Activated T-helper 1 cell treated with anti-CD3 and anti-CD28 coated beads, Interleukin-12 subunit alpha, Interleukin-12 subunit beta, Interleukin-2, Interleukin-4 antibody, amounts not matched to agents 30 ng/mL and 10 ng/mL and 1 ng/mL, durations not matched to agents 14 hours and 24 hours and 36 hours (primary cell): Measurements from ENCODE around the gene RFT1. TPM values are rescaled to one million over a fixed set of nuclear protein-coding genes. Genes with fewer than 3 reads are reported as not detected.
"Not testable (repeated sequence)": the region's sequence is repeated elsewhere in the genome, so short reads cannot be mapped to it uniquely, and the experiment has no call there.

Source experiments
- DNase-seq: peaks from one replicate; pipeline ENCODE4 v3.0.0; 2021; ENCODE audit warnings: low spot score
- H3K27ac Mint-ChIP-seq: one replicate; pipeline ENCODE4 v1.8.0; 2021; ENCODE audit warnings: mild to moderate bottlenecking, mixed read lengths
- H3K27me3 Mint-ChIP-seq: one replicate; pipeline ENCODE4 v1.8.0; 2022; ENCODE audit warnings: mild to moderate bottlenecking, moderate library complexity, mixed read lengths; ENCODE audit not compliant: insufficient read depth
- H3K36me3 Mint-ChIP-seq: one replicate; pipeline ENCODE4 v1.8.0; 2021; ENCODE audit warnings: low read depth, mixed read lengths
- H3K4me1 Mint-ChIP-seq: one replicate; pipeline ENCODE4 v1.8.0; 2021; ENCODE audit warnings: low read depth, mixed read lengths
- H3K4me3 Mint-ChIP-seq: one replicate; pipeline ENCODE4 v1.8.0; 2021; ENCODE audit warnings: mild to moderate bottlenecking, moderate library complexity, mixed read lengths
- H3K9me3 Mint-ChIP-seq: one replicate; pipeline ENCODE4 v1.8.0; 2021; ENCODE audit warnings: mixed read lengths
- intact Hi-C: fragments of 100-400 bp; cut with micrococcal nuclease; formaldehyde crosslinking; loops from one replicate; pipeline ENCODE4 v1.15.1; 2024
- total RNA-seq: library from RNA; stranded (reverse); gene quantifications from 2 replicates; pipeline ENCODE4 v1.2.3, GENCODE V29; 2022

RFT1 gene
- total RNA-seq, 1 donor from 2014 or later, result 44.9 TPM

GRCh38 chr3:53068176-53068575, 62.1 kb downstream of the RFT1 start:
- peaks cover 13% of the 10 kb centered on the region for H3K27me3 Mint-ChIP-seq
- intact Hi-C loops, result no loop called here
- peaks cover 15% of the 10 kb centered on the region for H3K4me1 Mint-ChIP-seq
- no peaks in the 10 kb centered on the region for H3K36me3 Mint-ChIP-seq
- no peaks in the 10 kb centered on the region for H3K9me3 Mint-ChIP-seq
- H3K4me3 Mint-ChIP-seq, result no peak overlapping the region
- DNase-seq, result no peak
- H3K27ac Mint-ChIP-seq, result no peak overlapping the region

GRCh38 chr3:53067567-53067966, 62.7 kb downstream of the RFT1 start:
- Mint-ChIP-seq H3K36me3 (no peaks in the 10 kb centered on the region), H3K27ac (no peak overlapping the region), H3K4me3 (no peak overlapping the region), H3K9me3 (no peaks in the 10 kb centered on the region), H3K27me3 (peaks cover 18% of the 10 kb centered on the region), H3K4me1 (peaks cover 13% of the 10 kb centered on the region)
- intact Hi-C loops, result no loop called here
- DNase-seq, result no peak

- peak overlapping the region; percentile 12 for H3K27ac Mint-ChIP-seq
- H3K4me3 Mint-ChIP-seq, result no peak overlapping the region
- peaks cover 26% of the 10 kb centered on the region for H3K27me3 Mint-ChIP-seq
- H3K36me3 Mint-ChIP-seq, result no peaks in the 10 kb centered on the region
- H3K9me3 Mint-ChIP-seq, result no peaks in the 10 kb centered on the region
- no peak for DNase-seq
- intact Hi-C loops, result no loop called here
- H3K4me1 Mint-ChIP-seq, result peaks cover 5% of the 10 kb centered on the region
These were observed 64.3 kb downstream of the RFT1 start for GRCh38 chr3:53065841-53066480.

- Mint-ChIP-seq H3K4me3 (no peak overlapping the region), H3K9me3 (no peaks in the 10 kb centered on the region), H3K27me3 (peaks cover 33% of the 10 kb centered on the region), H3K36me3 (no peaks in the 10 kb centered on the region), H3K27ac (no peak overlapping the region), H3K4me1 (peaks cover 5% of the 10 kb centered on the region)
- no peak for DNase-seq
- intact Hi-C loops, result no loop called here
These were observed 67.3 kb downstream of the RFT1 start for GRCh38 chr3:53062905-53063304.

GRCh38 chr3:53056442-53056841, 73.8 kb downstream of the RFT1 start:
- no peak overlapping the region for H3K4me3 Mint-ChIP-seq
- no peaks in the 10 kb centered on the region for H3K36me3 Mint-ChIP-seq
- no peak for DNase-seq
- H3K4me1 Mint-ChIP-seq, result no peaks in the 10 kb centered on the region
- peaks cover 15% of the 10 kb centered on the region for H3K27me3 Mint-ChIP-seq
- intact Hi-C loops, result no loop called here
- no peak overlapping the region for H3K27ac Mint-ChIP-seq
- H3K9me3 Mint-ChIP-seq, result no peaks in the 10 kb centered on the region

- H3K27ac Mint-ChIP-seq, intact Hi-C loops, H3K4me1 Mint-ChIP-seq, DNase-seq, H3K36me3 Mint-ChIP-seq, H3K9me3 Mint-ChIP-seq, H3K4me3 Mint-ChIP-seq: not testable (repeated sequence)
- peaks cover 13% of the 10 kb centered on the region for H3K27me3 Mint-ChIP-seq
These were observed 76.0 kb downstream of the RFT1 start for GRCh38 chr3:53054233-53054632.

- Mint-ChIP-seq H3K4me1 (peaks cover 6% of the 10 kb centered on the region), H3K27me3 (peaks cover 20% of the 10 kb centered on the region), H3K27ac (no peak overlapping the region), H3K9me3 (no peaks in the 10 kb centered on the region), H3K4me3 (no peak overlapping the region), H3K36me3 (no peaks in the 10 kb centered on the region)
- intact Hi-C loops, result no loop called here
- DNase-seq, result no peak
These were observed 78.3 kb downstream of the RFT1 start for GRCh38 chr3:53051929-53052328.

GRCh38 chr3:53049987-53050386, 80.2 kb downstream of the RFT1 start:
- H3K9me3 Mint-ChIP-seq, result no peaks in the 10 kb centered on the region
- intact Hi-C loops, result loop anchor here (10.0 kb wide), 1 partner anchor 205 kb away; the partner anchor contains the start of gene TKT
- H3K27ac Mint-ChIP-seq, result no peak overlapping the region
- peaks cover 8% of the 10 kb centered on the region for H3K4me1 Mint-ChIP-seq
- no peak overlapping the region for H3K4me3 Mint-ChIP-seq
- peaks cover 20% of the 10 kb centered on the region for H3K27me3 Mint-ChIP-seq
- no peak for DNase-seq
- no peaks in the 10 kb centered on the region for H3K36me3 Mint-ChIP-seq

GRCh38 chr3:53046171-53047170, 83.8 kb downstream of the RFT1 start:
- peak; percentile 51 for DNase-seq
- Mint-ChIP-seq H3K27ac (peak overlapping the region; percentile 91), H3K27me3 (peaks cover 22% of the 10 kb centered on the region), H3K4me3 (peak overlapping the region; percentile 88), H3K36me3 (peaks cover 8% of the 10 kb centered on the region), H3K4me1 (peaks cover 38% of the 10 kb centered on the region), H3K9me3 (no peaks in the 10 kb centered on the region)
- intact Hi-C loops, result loop anchor here (1.0 to 10.0 kb wide), 5 partner anchors 27 to 510 kb away; partner anchors contain the start of genes STIMATE, TKT and UQCC5

GRCh38 chr3:53045518-53046170, 84.6 kb downstream of the RFT1 start, which contains the start of gene SFMBT1:
Gene SFMBT1 (minus strand): TSS chr3:53046073. CDS start chr3:52969128, 76,945 bp downstream.
- Mint-ChIP-seq H3K36me3 (peaks cover 8% of the 10 kb centered on the region), H3K4me1 (peaks cover 38% of the 10 kb centered on the region), H3K27ac (peak within 1 kb of the TSS; percentile 91), H3K27me3 (peaks cover 22% of the 10 kb centered on the region), H3K9me3 (no peaks in the 10 kb centered on the region), H3K4me3 (peak within 1 kb of the TSS; percentile 95)
- intact Hi-C loops, result loop anchor here (1.0 to 10.0 kb wide), 6 partner anchors 28 to 509 kb away; partner anchors contain the start of genes STIMATE, TKT and UQCC5
- DNase-seq, result peak; percentile 60

- Mint-ChIP-seq H3K27ac (peak overlapping the region; percentile 90), H3K4me1 (peaks cover 46% of the 10 kb centered on the region), H3K27me3 (peaks cover 20% of the 10 kb centered on the region), H3K9me3 (no peaks in the 10 kb centered on the region), H3K36me3 (peaks cover 11% of the 10 kb centered on the region), H3K4me3 (peak overlapping the region; percentile 95)
- intact Hi-C loops, result loop anchor here (1.0 to 10.0 kb wide), 5 partner anchors 26 to 359 kb away; partner anchors contain the start of genes GNL3, NEK4 and TKT
- DNase-seq, result peak; percentile 46
These were observed 85.3 kb downstream of the RFT1 start for GRCh38 chr3:53044711-53045517.

- intact Hi-C loops, result loop anchor here (1.0 to 10.0 kb wide), 5 partner anchors 25 to 358 kb away; partner anchors contain the start of genes GNL3, NEK4 and TKT
- peak overlapping the region; percentile 90 for H3K27ac Mint-ChIP-seq
- no peaks in the 10 kb centered on the region for H3K9me3 Mint-ChIP-seq
- H3K4me1 Mint-ChIP-seq, result peaks cover 48% of the 10 kb centered on the region
- peaks cover 11% of the 10 kb centered on the region for H3K36me3 Mint-ChIP-seq
- no peak for DNase-seq
- H3K4me3 Mint-ChIP-seq, result peak overlapping the region; percentile 95
- peaks cover 15% of the 10 kb centered on the region for H3K27me3 Mint-ChIP-seq
These were observed 85.9 kb downstream of the RFT1 start for GRCh38 chr3:53044371-53044710.
